ENCODE measurements around the gene ORC2. TPM values are rescaled to one million over a fixed set of nuclear protein-coding genes. Genes with fewer than 3 reads are reported as not detected.

ORC2 gene
- total and polyA plus RNA-seq, 10 of the 15 experiments (the other 5 are each of a cell fraction or from before 2014, with no cell fraction given) = 6.1 to 36.9 (median 17.6) TPM

- TF ChIP-seq ZNF592 (IDR thresholded peaks at IDR 0.05) = no peak
- TF ChIP-seq ASH2L (IDR thresholded peaks at IDR 0.05; ENCODE audit: borderline replicate concordance, low read depth) = no peak; the same call in 1 of the 2 replicates
- TF ChIP-seq CBX3 (IDR thresholded peaks at IDR 0.05; ENCODE audit: borderline replicate concordance, low read depth) = no peak
- no peak for TF ChIP-seq ZNF207 (IDR thresholded peaks at IDR 0.05; ENCODE audit: borderline replicate concordance)
- TF ChIP-seq NFYB (IDR thresholded peaks at IDR 0.05; ENCODE audit: insufficient read depth, low read depth, low read length) = no peak
- no peak for TF ChIP-seq CBX5 (IDR thresholded peaks at IDR 0.05; ENCODE audit: low read depth)
- peak; percentile 95 for TF ChIP-seq RELB (IDR thresholded peaks at IDR 0.05; ENCODE audit: low read depth)
- no peak for TF ChIP-seq IRF3 (IDR thresholded peaks at IDR 0.05)
- peak; percentile 85 for TF ChIP-seq BACH1 (IDR thresholded peaks at IDR 0.05; ENCODE audit: borderline replicate concordance)
- TF ChIP-seq KAT2A (conservative IDR thresholded peaks at IDR 0.05; ENCODE audit: control insufficient read depth, low read depth, low read length) = no peak
- peak; percentile 84 for TF ChIP-seq SMAD1 (IDR thresholded peaks at IDR 0.05; ENCODE audit: low read depth, partially characterized antibody)
- no peak for TF ChIP-seq RAD21 (IDR thresholded peaks at IDR 0.05; ENCODE audit: insufficient read depth, low read depth, low read length)
- TF ChIP-seq ATF7 (IDR thresholded peaks at IDR 0.05; ENCODE audit: low read depth) = 0 out of 2 replicates have a peak, but pooled peaks have one; percentile 9
- TF ChIP-seq SRF (IDR thresholded peaks at IDR 0.05; ENCODE audit: low read depth in 2 of 2, low read length in 2 of 2) = no peak
- TF ChIP-seq STAT3 (IDR thresholded peaks at IDR 0.05; ENCODE audit: low read depth, low read length) = no peak
- no peak for TF ChIP-seq HDAC2 (IDR thresholded peaks at IDR 0.05)
- TF ChIP-seq KLF5 (IDR thresholded peaks at IDR 0.05; ENCODE audit: partially characterized antibody) = peak; percentile 38
- peak; percentile 86; the same call in 1 of the 2 replicates for TF ChIP-seq TCF3 (IDR thresholded peaks at IDR 0.05; ENCODE audit: borderline replicate concordance, insufficient read depth, low read depth, low read length)
- TF ChIP-seq PML (IDR thresholded peaks at IDR 0.05; ENCODE audit: low read length) = peak; percentile 99
- peak; percentile 23 for TF ChIP-seq MYC (IDR thresholded peaks at IDR 0.05; ENCODE audit: insufficient read depth, insufficient read length, insufficient replicate concordance, low read length, severe bottlenecking)
- TF ChIP-seq TBL1XR1 (IDR thresholded peaks at IDR 0.05; ENCODE audit: low read depth, low read length) = no peak
- TF ChIP-seq PAX8 (IDR thresholded peaks at IDR 0.05) = no peak; the same call in 1 of the 2 replicates
- peak; percentile 30; the same call in 1 of the 2 replicates for TF ChIP-seq RB1 (IDR thresholded peaks at IDR 0.05; ENCODE audit: borderline replicate concordance)
- TF ChIP-seq MTA2 (IDR thresholded peaks at IDR 0.05; ENCODE audit: low read depth) = 0 out of 2 replicates have a peak, but pooled peaks have one; percentile 29
Observed at GRCh38 chr2:200864176-200865034, 99.1 kb downstream of the ORC2 start, which contains the start of gene CLK1 (continued).

All from GM12878 (cell line).